WI38 (cell line): ENCODE measurements around the gene ZBTB20.

Source experiments
- H3K4me3 ChIP-seq: 2 replicates; pipeline ENCODE4 v1.5.1; 2011; ENCODE audit warnings: low read depth, mild to moderate bottlenecking, control low read depth, low read length
- TF ChIP-seq, protein P1 (sequence below): IDR thresholded peaks from 2 replicates; pipeline ENCODE4 v1.5.1; 2012; ENCODE audit warnings: low read depth, mild to moderate bottlenecking, control low read depth, low read length

ZBTB20 gene

DNA sequence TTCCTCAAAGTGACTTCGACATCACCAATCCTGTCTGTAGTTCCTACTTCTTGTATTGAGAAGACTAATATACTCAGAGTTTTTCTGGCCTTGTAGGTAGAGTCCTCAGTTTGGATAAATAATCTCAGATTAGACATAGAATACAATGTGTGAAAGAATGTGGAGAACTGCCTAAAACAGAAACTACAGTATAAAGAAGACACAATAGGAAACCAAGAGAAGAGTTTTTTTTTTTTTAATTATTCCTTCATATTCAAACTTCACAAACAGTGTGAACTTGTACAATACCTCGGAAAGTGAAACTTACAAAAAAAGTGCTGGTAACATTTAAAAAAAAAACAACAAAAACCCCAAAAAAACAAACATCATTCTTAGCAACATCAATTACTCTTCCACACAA lies 832.8 kb downstream of the ZBTB20 start:
- TF ChIP-seq, protein P1, sequence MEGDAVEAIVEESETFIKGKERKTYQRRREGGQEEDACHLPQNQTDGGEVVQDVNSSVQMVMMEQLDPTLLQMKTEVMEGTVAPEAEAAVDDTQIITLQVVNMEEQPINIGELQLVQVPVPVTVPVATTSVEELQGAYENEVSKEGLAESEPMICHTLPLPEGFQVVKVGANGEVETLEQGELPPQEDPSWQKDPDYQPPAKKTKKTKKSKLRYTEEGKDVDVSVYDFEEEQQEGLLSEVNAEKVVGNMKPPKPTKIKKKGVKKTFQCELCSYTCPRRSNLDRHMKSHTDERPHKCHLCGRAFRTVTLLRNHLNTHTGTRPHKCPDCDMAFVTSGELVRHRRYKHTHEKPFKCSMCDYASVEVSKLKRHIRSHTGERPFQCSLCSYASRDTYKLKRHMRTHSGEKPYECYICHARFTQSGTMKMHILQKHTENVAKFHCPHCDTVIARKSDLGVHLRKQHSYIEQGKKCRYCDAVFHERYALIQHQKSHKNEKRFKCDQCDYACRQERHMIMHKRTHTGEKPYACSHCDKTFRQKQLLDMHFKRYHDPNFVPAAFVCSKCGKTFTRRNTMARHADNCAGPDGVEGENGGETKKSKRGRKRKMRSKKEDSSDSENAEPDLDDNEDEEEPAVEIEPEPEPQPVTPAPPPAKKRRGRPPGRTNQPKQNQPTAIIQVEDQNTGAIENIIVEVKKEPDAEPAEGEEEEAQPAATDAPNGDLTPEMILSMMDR: no peak
- no peak overlapping the region for H3K4me3 ChIP-seq

DNA sequence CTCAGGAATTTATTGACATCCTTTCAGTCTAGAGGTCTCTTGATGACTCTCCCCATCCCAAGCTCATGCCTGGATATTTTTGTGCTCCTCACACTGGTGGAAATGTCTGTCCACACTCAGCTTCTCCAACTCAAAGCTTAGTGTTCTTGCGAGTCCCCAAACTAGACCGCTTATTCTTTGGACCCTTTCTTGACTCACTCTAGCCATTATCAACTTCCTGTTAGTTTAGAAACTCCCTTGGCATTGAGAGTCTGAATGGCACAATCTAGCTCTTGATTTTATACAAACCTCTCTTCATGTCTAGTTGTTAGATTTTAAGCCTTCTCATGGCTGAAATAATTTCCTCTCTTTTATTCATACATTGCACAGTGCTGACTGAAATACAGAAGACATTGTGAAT lies 833.7 kb downstream of the ZBTB20 start:
- H3K4me3 ChIP-seq: no peak overlapping the region
- TF ChIP-seq, protein P1: no peak

DNA sequence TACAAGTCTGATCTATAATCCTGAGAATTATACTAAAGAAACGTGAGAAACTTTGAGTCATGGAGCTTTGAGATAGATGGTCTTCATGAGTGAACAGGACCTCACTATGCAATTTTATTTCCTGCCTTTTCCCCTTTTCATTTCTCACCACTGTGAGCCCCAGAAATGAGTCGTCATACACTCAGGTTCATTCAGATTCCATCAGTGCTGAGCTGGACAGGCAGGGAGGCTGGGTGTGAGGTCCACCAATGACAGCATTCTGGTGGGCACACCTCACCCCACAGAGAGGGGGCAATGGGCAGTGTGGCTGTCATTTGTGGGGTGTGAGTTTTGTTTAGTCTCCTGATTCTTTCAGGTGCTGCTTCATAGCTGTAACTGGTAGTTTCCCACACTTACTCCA lies 836.4 kb downstream of the ZBTB20 start:
- TF ChIP-seq, protein P1: no peak

DNA sequence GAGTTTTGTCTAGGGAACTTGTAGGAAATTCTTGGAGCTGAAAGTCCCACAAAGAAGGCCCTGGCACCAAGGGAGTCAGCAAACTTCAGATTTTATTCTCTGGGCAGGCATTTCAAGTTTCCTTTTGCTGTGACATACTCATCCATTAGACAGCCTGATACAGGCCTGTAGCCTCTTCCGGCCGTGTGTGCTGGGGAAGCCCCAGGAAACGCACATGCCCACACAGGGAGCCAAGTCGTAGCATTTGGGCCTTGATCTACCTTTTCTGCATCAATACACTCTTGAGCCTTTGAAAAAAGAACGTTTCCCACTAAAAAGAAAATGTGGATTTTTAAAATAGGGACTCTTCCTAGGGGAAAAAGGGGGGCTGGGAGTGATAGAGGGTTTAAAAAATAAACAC lies 838.3 kb downstream of the ZBTB20 start:
- TF ChIP-seq, protein P1: no peak

More for the DNA sequence above, 836.4 kb downstream of the ZBTB20 start:
- no peak overlapping the region for H3K4me3 ChIP-seq

DNA sequence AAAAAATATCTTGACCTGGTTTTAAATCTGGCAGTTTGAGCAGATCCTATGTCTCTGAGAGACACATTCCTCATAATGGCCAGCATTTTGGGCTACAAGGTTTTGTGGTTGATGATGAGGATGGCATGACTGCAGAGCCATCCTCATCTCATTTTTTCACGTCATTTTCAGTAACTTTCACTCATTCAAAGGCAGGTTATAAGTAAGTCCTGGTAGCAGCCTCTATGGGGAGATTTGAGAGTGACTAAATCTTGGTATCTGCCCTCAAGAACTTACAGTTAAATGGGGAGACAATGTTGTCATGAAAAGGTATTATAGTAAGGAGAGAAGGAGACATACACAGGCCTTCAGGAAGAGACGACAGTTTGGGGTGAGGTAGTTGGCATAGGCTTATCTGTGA lies 838.7 kb downstream of the ZBTB20 start:
- TF ChIP-seq, protein P1: no peak
- no peak overlapping the region for H3K4me3 ChIP-seq

More for the DNA sequence above, 838.3 kb downstream of the ZBTB20 start:
- no peak overlapping the region for H3K4me3 ChIP-seq

DNA sequence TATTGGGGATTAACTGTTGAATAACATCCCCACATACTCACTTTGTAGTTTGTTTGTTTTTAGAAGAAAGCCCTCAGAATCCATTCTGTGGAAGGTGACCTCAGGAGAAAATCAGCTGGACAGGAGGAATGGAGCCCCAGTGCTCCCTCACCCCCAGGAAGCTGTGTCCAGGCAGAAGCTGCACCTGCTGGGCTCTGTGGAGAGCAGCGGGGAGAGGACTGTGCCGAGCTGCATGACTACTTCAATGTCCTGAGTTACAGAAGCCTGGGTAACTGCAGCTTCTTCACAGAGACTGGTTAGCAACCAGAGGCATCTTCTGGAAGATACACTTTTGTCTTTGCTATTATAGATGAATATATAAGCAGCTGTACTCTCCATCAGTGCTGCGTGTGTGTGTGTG lies 839.3 kb downstream of the ZBTB20 start:
- TF ChIP-seq, protein P1: no peak

DNA sequence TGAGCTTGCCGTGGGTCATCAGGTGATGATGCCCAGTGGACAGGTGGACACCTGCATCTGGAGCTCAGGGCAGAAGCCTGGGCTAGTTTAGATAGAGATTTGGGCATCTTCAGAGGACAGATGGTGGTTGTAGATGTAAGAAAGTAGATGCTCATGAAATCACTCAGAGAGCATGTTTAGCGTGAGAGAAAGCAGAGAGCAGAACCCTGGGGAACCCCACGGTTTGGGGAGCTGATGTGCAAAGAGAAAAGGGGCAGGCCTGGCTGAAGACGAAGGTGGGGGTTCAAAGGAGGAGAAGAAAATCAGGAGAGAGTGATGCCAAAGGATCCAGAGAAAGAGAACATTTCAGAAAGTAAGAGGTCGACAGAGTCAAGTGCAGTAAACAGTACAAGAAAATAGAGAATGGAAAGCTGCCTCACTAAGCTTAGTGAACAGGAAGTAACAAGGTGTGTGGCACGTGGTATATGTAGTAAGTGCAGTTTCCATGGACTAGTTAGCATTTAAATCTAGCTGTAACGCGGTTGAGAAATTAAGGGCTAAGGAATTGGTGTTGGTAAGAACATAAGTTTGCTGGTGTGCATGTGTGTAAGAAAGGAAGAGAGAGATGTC lies 839.8 kb downstream of the ZBTB20 start:
- H3K4me3 ChIP-seq: no peak overlapping the region
- TF ChIP-seq, protein P1: no peak

More for the DNA sequence above, 839.3 kb downstream of the ZBTB20 start:
- no peak overlapping the region for H3K4me3 ChIP-seq
